Activated T-cell treated with anti-CD3 and anti-CD28 coated beads for 1 hour (primary cell): Measurements from ENCODE around the gene SECISBP2.
A peak's percentile ranks its signal among the peaks of the same experiment; 100 is the strongest.
"Not testable (repeated sequence)": the region's sequence is repeated elsewhere in the genome, so short reads cannot be mapped to it uniquely, and the experiment has no call there.

Experiments used
- DNase-seq: peaks from one replicate; pipeline ENCODE4 v3.0.0-alpha.2; 2020; ENCODE audit warnings: low read depth

SECISBP2 gene

GRCh38 chr9:89364666-89365531 is 46.6 kb downstream of the SECISBP2 start:
- no peak for DNase-seq

DNA sequence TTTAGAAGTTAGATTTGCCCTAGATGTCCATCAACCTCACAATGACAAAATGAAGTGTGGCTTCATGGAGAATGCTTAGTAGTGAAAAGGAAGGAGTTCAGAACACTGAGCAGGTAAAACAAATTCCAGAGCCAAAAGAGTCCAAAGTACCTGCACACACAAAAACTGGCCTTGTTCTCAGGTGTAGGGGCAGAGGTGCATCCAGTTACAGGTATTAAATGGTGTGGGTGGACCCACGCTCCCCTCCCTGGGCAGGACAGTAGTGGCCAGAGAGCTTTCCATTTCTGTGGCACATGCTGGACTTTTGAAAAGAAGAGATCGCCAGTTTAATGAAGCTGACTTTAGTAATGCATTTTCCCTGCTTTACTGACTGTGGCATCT is 47.2 kb downstream of the SECISBP2 start:
- no peak for DNase-seq

- no peak for DNase-seq
Observed at GRCh38 chr9:89366711-89367110, 48.4 kb downstream of the SECISBP2 start.

DNA sequence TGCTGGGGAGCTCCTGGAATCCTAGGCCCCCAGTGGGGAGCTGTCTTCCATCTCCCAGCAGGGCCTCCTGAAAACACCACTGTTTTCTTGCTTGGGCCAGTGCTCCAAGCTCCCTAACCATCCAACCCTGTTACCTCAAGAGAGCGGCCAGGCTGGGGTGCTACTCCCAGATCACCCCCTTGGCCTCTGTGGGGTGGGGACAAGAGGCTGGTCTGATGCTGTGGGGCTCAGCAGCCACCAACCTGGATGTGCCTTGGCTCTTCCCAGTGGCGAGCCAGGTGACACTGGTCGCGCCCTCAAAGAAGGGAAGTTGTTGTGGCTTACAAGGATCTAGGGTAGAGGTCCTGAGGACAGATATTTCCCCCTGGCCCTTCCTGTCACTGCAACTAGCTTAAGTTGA is 49.0 kb downstream of the SECISBP2 start:
- no peak for DNase-seq

- no peak for DNase-seq
Observed at GRCh38 chr9:89367726-89368437, 49.6 kb downstream of the SECISBP2 start.

GRCh38 chr9:89368550-89368949 is 50.2 kb downstream of the SECISBP2 start:
- DNase-seq: no peak

- DNase-seq: no peak
Observed at GRCh38 chr9:89368978-89369377, 50.7 kb downstream of the SECISBP2 start.

DNA sequence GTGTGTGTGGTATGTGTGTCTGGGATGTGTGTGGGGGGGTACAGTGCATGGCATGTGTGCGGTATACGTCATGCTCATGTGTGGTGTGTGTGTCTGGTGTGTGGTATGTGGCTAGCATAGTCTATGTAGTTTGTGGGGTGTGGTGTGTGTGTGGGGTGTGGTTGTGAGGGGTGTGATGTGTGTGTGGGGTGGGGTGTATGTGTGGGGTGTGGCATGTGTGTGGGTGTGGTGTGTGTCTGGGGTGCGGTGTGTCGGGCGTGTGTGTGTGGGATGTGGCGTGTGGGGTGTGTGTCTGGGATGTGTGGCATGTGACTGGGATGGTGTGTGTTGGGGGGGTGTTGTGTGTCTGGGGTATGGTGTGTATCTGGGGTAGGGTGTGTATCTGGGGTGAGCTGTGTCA is 52.3 kb downstream of the SECISBP2 start:
- no peak for DNase-seq

DNA sequence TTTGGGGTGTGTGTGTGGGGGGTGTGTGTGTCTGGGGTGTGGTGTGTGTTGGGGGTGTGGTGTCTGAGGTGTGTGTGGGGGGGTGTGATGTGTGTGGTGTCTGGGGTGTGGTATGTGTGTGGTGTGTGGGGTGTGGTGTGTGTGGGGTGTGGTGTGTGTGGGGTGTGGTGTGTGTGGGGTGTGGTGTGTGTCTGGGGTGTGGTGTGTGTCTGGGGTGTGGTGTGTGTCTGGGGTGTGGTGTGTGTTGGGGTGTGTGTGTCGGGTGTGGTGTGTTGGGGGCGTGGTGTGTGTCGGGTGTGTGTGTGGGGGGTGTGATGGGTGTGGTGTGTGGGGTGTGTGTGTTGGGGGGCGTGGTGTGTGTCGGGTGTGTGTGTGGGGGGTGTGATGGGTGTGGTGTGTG is 53.5 kb downstream of the SECISBP2 start:
- not testable (repeated sequence) for DNase-seq

- peak; percentile 17 for DNase-seq
Observed at GRCh38 chr9:89372230-89372816, 54.0 kb downstream of the SECISBP2 start.

GRCh38 chr9:89372979-89373378 is 54.7 kb downstream of the SECISBP2 start:
- no peak for DNase-seq

DNA sequence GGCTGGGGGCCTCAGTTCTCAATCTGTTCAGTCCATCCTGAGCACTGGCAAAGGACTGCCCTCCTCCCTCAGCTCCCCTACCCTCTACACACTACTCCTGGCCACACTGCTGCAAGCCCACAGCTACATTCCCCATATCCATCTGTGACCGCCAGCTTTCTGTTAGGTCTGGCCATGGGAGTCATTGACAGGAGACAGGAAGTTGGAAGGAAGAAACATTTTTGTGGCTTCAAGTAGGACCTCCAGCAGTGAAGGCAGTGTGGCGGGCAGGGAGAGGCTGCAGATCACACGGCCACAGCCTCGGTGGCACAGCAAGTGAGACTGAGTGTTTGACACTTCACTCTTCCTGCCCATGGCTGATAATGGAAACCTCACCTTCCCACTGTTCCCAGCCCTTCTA is 55.9 kb downstream of the SECISBP2 start:
- no peak for DNase-seq

DNA sequence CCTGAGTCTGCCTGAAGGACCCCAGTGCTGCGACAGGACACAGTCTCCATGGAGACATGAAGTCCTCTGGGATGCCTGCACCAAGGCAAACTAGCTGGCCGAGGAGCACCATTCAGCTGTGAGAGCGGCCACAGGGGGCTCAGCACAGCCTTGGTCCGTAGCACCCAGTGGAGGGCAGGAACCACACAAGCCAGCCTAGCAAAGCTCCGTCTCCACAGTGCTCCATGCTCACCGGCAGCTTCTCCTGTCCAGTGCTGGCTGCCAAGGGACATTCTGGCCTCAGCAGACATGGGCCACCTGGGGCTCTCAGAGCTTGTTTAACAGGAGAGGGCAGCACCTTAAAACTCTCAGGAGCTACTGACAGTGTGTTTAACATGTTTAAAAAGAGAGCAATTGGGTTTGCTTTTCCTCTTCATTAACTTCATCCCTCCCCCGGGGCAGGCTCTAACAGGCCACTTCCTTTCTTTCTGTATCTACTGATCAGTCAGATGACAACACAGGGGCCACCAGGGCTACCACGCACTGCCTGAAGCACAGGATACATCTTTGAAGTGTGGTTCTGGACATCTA is 57.0 kb downstream of the SECISBP2 start:
- no peak for DNase-seq

DNA sequence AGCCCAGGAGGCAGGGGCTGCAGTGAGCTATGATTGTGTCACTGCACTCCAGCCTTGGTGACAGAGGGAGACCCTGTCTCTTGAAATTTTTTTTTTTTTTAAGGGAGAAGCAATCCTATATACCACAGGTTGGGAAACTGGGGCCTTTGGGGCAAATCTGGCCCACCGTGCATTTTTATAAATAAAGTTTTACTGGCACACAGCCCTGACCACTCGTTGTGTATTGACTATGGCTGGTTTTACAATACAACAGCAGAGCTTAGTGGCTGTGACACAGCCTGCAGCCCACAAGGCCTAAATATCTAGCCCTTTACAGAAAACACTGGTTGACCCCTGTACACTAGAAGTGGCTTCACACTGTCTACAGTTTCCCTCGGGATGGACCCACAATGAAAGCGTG is 58.0 kb downstream of the SECISBP2 start:
- no peak for DNase-seq

DNA sequence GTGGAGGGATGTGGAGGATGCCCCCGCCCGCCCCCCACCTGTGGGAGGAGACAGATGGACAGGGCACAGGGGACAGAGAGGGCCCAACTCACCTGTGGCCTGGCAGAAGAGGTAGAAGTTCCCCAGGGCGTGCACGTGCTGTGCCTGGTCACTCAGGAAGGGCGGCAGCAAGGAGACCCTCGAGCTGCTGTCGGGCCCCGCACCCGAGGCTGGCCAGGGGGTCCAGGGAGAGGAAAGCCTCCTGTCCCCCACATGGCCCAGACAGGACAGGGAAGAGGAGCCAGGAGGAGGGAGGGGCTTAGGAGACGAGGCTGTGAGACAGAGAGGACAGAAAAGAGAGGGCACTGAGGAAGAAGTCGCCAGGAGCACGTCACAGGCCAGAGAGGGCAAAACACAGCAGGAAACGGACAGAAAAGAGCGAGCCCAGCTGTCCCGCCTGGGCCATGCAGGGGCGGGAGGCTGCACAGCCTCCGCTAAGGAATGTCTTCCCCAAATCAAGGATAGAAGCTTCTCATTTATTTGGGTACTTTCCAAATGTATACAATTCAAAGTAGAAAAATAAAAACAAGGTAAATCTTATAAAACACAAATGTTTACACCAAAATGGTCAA is 58.5 kb downstream of the SECISBP2 start:
- no peak for DNase-seq

DNA sequence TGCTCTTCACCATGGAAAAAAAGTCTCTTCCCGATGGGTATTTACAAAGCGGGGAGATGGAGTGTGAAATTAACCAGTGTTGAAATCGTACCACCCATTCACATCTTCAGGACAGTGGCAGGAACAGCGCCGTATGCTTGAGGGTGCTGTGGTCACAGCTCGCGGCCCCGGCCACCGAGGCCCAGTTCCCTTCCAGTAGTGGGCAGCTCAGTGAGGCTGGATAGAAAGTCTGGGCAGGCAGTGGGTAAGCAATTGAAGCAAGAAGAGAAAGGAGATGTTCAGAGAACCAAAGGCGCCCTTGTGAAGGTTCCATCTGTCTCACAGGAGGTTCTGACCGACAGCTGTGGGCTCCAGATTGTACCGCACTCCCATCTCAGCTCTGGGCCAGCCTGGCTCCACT is 59.1 kb downstream of the SECISBP2 start:
- DNase-seq: no peak

DNA sequence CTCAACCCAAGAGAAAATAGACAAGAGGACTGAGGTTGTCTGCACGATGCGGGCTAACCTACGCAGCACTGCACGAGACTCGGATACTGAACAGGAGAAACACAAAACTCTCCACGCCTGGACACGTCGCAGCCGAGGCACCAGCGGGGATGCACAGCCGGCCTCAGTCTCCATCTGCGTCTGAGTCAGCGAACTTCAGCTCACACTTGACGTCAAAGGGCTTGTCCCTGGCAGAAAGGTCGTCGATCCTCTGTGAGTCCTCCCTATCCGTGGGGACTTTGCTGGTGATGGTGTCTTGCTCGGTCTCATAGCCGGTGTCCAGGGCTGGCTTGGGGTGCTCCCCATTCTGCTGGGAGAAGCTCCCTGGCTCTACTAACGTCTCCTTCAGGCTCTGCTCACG is 60.2 kb downstream of the SECISBP2 start:
- no peak for DNase-seq

GRCh38 chr9:89379031-89379430 is 60.7 kb downstream of the SECISBP2 start:
- DNase-seq: no peak

DNA sequence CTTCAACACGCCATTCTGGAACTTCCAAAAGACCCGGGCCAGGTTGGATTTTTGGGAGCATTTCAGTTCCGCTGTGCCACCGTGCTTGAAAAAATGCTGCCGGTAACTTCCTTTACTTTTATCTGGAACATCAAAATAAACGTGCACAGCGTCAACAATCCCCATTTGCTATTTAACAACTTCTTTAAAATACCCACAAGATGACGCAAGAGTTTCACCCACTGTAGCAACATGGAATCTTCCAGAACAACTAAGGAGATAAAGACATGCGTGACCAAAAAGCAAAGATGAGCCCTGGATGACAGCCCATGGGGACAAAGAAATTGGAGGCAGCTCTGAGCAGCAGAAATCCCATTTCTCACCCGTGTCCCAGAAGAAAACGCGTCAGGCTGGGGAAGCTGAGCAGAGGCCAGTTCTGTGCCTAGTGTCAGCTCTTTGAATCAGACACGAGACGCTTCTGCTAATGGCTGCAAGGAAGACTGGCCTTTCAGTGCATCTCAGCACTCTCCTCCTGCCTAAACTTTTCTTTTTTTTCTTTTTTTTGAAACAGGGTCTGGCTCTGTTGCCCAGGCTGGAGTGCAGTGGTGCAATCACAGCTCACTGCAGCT is 61.3 kb downstream of the SECISBP2 start:
- DNase-seq: no peak

DNA sequence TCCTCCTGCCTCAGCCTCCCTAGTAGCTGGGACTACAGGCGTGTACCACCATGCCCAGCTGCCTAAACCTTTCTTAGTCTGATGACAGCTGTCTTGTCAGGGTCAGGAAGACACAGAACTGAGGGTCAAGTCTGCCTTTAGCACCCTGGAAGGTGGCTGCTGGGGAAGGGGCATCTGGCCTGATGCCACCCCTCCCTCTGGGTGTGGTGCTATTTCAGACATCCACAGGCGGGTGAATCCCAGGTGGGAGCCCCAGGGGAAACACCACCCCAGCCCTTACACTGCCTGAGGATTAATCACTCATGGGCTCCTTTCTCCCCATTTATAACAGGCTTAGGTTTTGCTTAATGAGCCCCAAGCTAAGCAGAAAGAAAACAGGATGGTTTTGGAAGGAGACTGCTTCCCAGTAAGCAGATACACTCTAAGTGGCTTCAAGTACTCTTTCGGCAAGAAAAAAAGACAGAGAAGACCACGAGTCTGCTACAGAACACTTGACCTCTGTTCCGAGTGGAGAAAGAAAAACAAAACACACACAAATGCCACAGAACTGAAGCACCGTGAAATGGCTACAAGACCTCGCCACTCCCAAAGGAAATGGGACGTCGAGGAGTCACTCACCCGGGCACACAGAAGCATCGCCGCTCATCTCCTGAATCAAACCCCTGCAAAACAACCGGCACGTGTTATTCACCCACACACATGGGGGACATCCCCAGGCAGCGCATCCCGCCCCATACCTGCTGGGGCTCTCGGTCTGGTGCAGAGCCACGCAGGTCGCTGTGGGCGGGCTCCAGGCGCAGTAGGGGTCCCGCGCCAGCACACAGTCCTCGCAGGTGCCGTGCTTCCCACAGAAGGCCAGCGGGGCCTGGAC is 62.4 kb downstream of the SECISBP2 start:
- no peak for DNase-seq

DNA sequence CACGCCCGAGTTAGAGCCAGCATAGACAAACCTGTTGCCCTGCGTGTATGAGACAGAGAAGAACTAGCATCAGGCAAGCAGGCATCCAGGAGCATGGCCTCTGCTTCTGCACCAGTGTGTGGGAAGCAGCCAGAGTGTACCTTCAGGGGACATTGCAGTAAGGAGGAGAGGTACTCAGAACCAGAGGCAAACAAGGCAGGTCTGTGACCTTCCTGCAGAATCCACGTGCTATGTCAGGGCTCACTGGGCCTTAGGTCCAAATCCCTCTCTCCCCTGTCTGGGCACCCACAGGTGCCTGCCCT is 63.0 kb downstream of the SECISBP2 start:
- DNase-seq: no peak
